Gastrocnemius medialis (tissue), 4 donors: ENCODE results near the gene HEXD. TPM values are rescaled to one million over a fixed set of nuclear protein-coding genes. Genes with fewer than 3 reads are reported as not detected.
"Not testable (repeated sequence)": the region's sequence is repeated elsewhere in the genome, so short reads cannot be mapped to it uniquely, and the experiment has no call there.

Source experiments
- ATAC-seq, 2 donors: fragments of 150-250 bp; one replicate each; pipeline ENCODE4 v1.9.1; 2016
- DNase-seq, 2 donors: peaks; one replicate each; pipeline ENCODE4 v3.0.0-alpha.2; 2019
- H3K27ac ChIP-seq, 4 donors: fragments of 200-600 bp; sonication (generic); 1 replicate in 1 of 4; 2 replicates in 3 of 4; pipeline ENCODE4 v1.5.1; 2016 to 2018; ENCODE audit warnings: mild to moderate bottlenecking in 2 of 4, moderate library complexity in 1 of 4
- H3K27me3 ChIP-seq, 3 donors: fragments of 200-600 bp; sonication (generic) in 2 of 3; 1 replicate in 1 of 3; 2 replicates in 2 of 3; pipeline versions ENCODE4 v1.5.1 to v1.6.0; 2016 to 2019; ENCODE audit warnings: mild to moderate bottlenecking in 1 of 3, moderate library complexity in 1 of 3
- H3K36me3 ChIP-seq, 2 donors: fragments of 200-600 bp; sonication (generic) in 1 of 2; one replicate each; pipeline ENCODE4 v1.5.1; 2017 to 2018
- H3K4me1 ChIP-seq, 2 donors: fragments of 200-600 bp; sonication (generic) in 1 of 2; one replicate each; pipeline ENCODE4 v1.5.1; 2016 to 2017; ENCODE audit warnings: mild to moderate bottlenecking in 2 of 2
- H3K4me3 ChIP-seq, 4 donors: fragments of 200-600 bp; sonication (generic) in 3 of 4; 1 replicate in 1 of 4; 2 replicates in 3 of 4; pipeline ENCODE4 v1.5.1; 2016 to 2019; ENCODE audit warnings: mild to moderate bottlenecking in 2 of 4
- H3K9me3 ChIP-seq, 3 donors: fragments of 200-600 bp; sonication (generic) in 2 of 3; 1 replicate in 1 of 3; 2 replicates in 2 of 3; pipeline ENCODE4 v1.5.1; 2016 to 2019
- CTCF ChIP-seq, 5 experiments: fragments of 450-650 bp in 3 of 5; fragments of 200-600 bp in 2 of 5; sonication (generic) in 2 of 5; IDR thresholded peaks in 4 of 5; conservative IDR thresholded peaks in 1 of 5; 1 replicate in 4 of 5; 2 replicates in 1 of 5; pipeline ENCODE4 v1.5.1; 2016 to 2019; ENCODE audit warnings: antibody characterized with exemption in 5 of 5, mild to moderate bottlenecking in 3 of 5, moderate library complexity in 3 of 5
- POLR2A ChIP-seq, 2 donors: fragments of 450-650 bp; IDR thresholded peaks; one replicate each; pipeline ENCODE4 v1.6.1; 2017; ENCODE audit warnings: antibody characterized with exemption in 2 of 2, mild to moderate bottlenecking in 2 of 2, moderate library complexity in 2 of 2
- in situ Hi-C, 4 donors: fragments of 200-750 bp; cut with MboI; loops; one replicate each; pipeline versions ENCODE4 v1.15.0 to v1.8.0; 2017; ENCODE audit warnings: low sequenced_read_pairs in 4 of 4
- intact Hi-C: fragments of 100-400 bp; cut with DNase I; formaldehyde crosslinking; loops from one replicate; pipeline ENCODE4 v1.15.1; 2023; ENCODE audit warnings: low total_unique reads
- total RNA-seq, 4 donors: library from RNA; depleted of rRNA; stranded (reverse); fragments of >200 nt; gene quantifications; one replicate each; pipeline versions ENCODE4 v1.1.0 to v1.2.3, GENCODE V29; 2016

Gene HEXD
- total RNA-seq, 4 donors from 2014 or later = 15.5 to 35.1 (median 22.5) TPM

GRCh38 chr17:82371333-82372248, 46.6 kb upstream of the HEXD start, which contains the start of gene UTS2R:
Gene UTS2R (plus strand): TSS chr17:82371765. CDS start chr17:82374325, 2,560 bp downstream.
- intact Hi-C loops (no loop called here), in situ Hi-C loops (loop anchor here in 1 of 4 donors (25.0 kb wide), 1 partner anchor 391 kb away; the partner anchor contains the start of gene TBCD)
- H3K4me1 ChIP-seq = peaks cover 11 to 17% of the 10 kb centered on the region in 2 donors
- ATAC-seq (no peak), DNase-seq (no peak)
- H3K27ac ChIP-seq = no peak within 1 kb of the TSS
- H3K27me3 ChIP-seq = peaks cover 37 to 53% (median 38%) of the 10 kb centered on the region in 3 donors
- no peaks in the 10 kb centered on the region for H3K36me3 ChIP-seq
- H3K9me3 ChIP-seq = no peaks in the 10 kb centered on the region
- peak within 1 kb of the TSS; percentile 33 to 57 (median 42) for H3K4me3 ChIP-seq
- TF ChIP-seq POLR2A (IDR thresholded peaks at IDR 0.05) (no peak), CTCF (IDR thresholded peaks at IDR 0.05 in 4 of 5, conservative IDR thresholded peaks at IDR 0.05 in 1 of 5) (no peak)

GRCh38 chr17:82372249-82373071, 45.7 kb upstream of the HEXD start:
- peak in 1 of 2 donors; percentile 21 for ATAC-seq
- intact Hi-C loops = no loop called here
- Histone ChIP-seq H3K36me3 (no peaks in the 10 kb centered on the region), H3K27me3 (peaks cover 38 to 53% (median 38%) of the 10 kb centered on the region in 3 donors), H3K4me3 (peak overlapping the region; percentile 33 to 57 (median 42)), H3K27ac (no peak overlapping the region), H3K4me1 (peaks cover 11 to 17% of the 10 kb centered on the region in 2 donors), H3K9me3 (no peaks in the 10 kb centered on the region)
- DNase-seq = no peak
- in situ Hi-C loops = loop anchor here in 1 of 4 donors (25.0 kb wide), 1 partner anchor 390 kb away; the partner anchor contains the start of gene TBCD
- no peak for TF ChIP-seq POLR2A (IDR thresholded peaks at IDR 0.05)
- TF ChIP-seq CTCF (IDR thresholded peaks at IDR 0.05 in 4 of 5, conservative IDR thresholded peaks at IDR 0.05 in 1 of 5) = no peak

GRCh38 chr17:82373072-82373452, 45.1 kb upstream of the HEXD start:
- H3K4me3 ChIP-seq, H3K9me3 ChIP-seq, intact Hi-C loops, H3K36me3 ChIP-seq, H3K27ac ChIP-seq, DNase-seq, ATAC-seq: not testable (repeated sequence)
- in situ Hi-C loops = loop anchor here in 1 of 4 donors (25.0 kb wide), 1 partner anchor 389 kb away; the partner anchor contains the start of gene TBCD
- Histone ChIP-seq H3K4me1 (peaks cover 11 to 17% of the 10 kb centered on the region in 2 donors), H3K27me3 (peaks cover 38 to 54% (median 44%) of the 10 kb centered on the region in 3 donors)

- H3K36me3 ChIP-seq = no peaks in the 10 kb centered on the region
- H3K4me1 ChIP-seq = peaks cover 11 to 17% of the 10 kb centered on the region in 2 donors
- ATAC-seq (no peak), DNase-seq (no peak)
- H3K27me3 ChIP-seq = peaks cover 47 to 62% (median 53%) of the 10 kb centered on the region in 3 donors
- TF ChIP-seq CTCF (IDR thresholded peaks at IDR 0.05 in 4 of 5, conservative IDR thresholded peaks at IDR 0.05 in 1 of 5) (no peak), POLR2A (IDR thresholded peaks at IDR 0.05) (no peak)
- no peak overlapping the region for H3K4me3 ChIP-seq
- no peaks in the 10 kb centered on the region for H3K9me3 ChIP-seq
- H3K27ac ChIP-seq = no peak overlapping the region
- intact Hi-C loops = no loop called here
- in situ Hi-C loops = loop anchor here in 1 of 4 donors (25.0 kb wide), 1 partner anchor 388 kb away; the partner anchor contains the start of gene TBCD
Observed at GRCh38 chr17:82373731-82374625, 44.2 kb upstream of the HEXD start.
